Uterus (tissue), 4 donors: ENCODE data around the gene BIN2. TPM values are rescaled to one million over a fixed set of nuclear protein-coding genes. Genes with fewer than 3 reads are reported as not detected.

Experiments used
- DNase-seq, 2 donors: peaks; one replicate each; pipeline ENCODE4 v3.0.0-alpha.2; 2019 to 2020
- H3K27ac ChIP-seq, 2 donors: fragments of 200-600 bp; sonication (generic); 1 replicate in 1 of 2; 2 replicates in 1 of 2; pipeline ENCODE4 v1.5.1; 2016 to 2018
- H3K27me3 ChIP-seq, 2 donors: fragments of 200-600 bp; sonication (generic); one replicate each; pipeline ENCODE4 v1.5.1; 2018 to 2019; ENCODE audit warnings: control low read depth in 1 of 2
- H3K36me3 ChIP-seq, 2 donors: fragments of 200-600 bp; sonication (generic); one replicate each; pipeline ENCODE4 v1.5.1; 2019; ENCODE audit warnings: control low read depth in 1 of 2
- H3K4me1 ChIP-seq, 2 donors: fragments of 200-600 bp; sonication (generic); one replicate each; pipeline ENCODE4 v1.5.1; 2018 to 2019; ENCODE audit warnings: control low read depth in 1 of 2
- H3K4me3 ChIP-seq, 2 donors: fragments of 200-600 bp; sonication (generic); 1 replicate in 1 of 2; 2 replicates in 1 of 2; pipeline ENCODE4 v1.5.1; 2018 to 2019; ENCODE audit warnings: mild to moderate bottlenecking in 1 of 2
- H3K9me3 ChIP-seq, 2 donors: fragments of 200-600 bp; sonication (generic); one replicate each; pipeline ENCODE4 v1.5.1; 2019; ENCODE audit warnings: control low read depth in 1 of 2
- POLR2A ChIP-seq, 2 donors: fragments of 450-650 bp; IDR thresholded peaks; one replicate each; pipeline ENCODE4 v1.6.1; 2016; ENCODE audit warnings: antibody characterized with exemption in 2 of 2, mild to moderate bottlenecking in 1 of 2, moderate library complexity in 1 of 2
- intact Hi-C: fragments of 100-400 bp; cut with DNase I; formaldehyde crosslinking; loops from one replicate; pipeline ENCODE4 v1.15.1; 2023; ENCODE audit warnings: low total_unique reads
- total RNA-seq, 4 donors: library from RNA; depleted of rRNA in 3 of 4; stranded (reverse); fragments of >200 nt in 3 of 4; gene quantifications; one replicate each; pipeline versions ENCODE4 v1.1.0 to v1.2.4, GENCODE V29; 2014 to 2023
- TF ChIP-seq, protein P1 (sequence below), 4 experiments: fragments of 200-600 bp in 2 of 4; fragments of 450-650 bp in 2 of 4; sonication (generic) in 2 of 4; IDR thresholded peaks; one replicate each; pipeline ENCODE4 v1.5.1; 2016 to 2019; ENCODE audit warnings: antibody characterized with exemption in 4 of 4, mild to moderate bottlenecking in 2 of 4, moderate library complexity in 1 of 4
- donor health status: DM: yes; HTN: yes; CAD: no.

The BIN2 gene
- total RNA-seq, 4 donors from 2014 or later: 0.29 to 5.0 (median 2.3) TPM

DNA sequence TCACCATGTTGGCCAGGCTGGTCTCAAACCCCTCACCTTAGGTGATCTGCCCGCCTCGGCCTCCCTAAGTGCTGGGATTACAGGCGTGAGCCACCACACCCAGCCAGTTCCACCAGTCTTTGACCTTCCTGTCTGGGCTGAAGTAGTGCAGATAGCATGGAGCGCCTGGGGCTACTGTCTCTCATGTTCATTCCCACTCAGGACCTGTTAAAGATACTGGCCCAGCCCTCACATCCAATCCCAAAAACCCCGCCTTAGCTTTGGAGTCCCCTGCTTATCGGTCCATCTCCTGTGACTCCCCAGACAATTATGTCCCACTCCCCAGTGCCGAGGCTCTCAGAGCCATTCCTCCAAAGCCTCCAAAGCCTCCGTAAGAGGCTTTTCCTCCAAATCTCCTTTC lies 34.5 kb upstream of the BIN2 start:
- H3K9me3 ChIP-seq: no peaks in the 10 kb centered on the region
- H3K36me3 ChIP-seq: no peaks in the 10 kb centered on the region
- intact Hi-C loops: no loop called here
- no peak overlapping the region for H3K27ac ChIP-seq
- TF ChIP-seq POLR2A (IDR thresholded peaks at IDR 0.05): no peak
- TF ChIP-seq, protein P1, sequence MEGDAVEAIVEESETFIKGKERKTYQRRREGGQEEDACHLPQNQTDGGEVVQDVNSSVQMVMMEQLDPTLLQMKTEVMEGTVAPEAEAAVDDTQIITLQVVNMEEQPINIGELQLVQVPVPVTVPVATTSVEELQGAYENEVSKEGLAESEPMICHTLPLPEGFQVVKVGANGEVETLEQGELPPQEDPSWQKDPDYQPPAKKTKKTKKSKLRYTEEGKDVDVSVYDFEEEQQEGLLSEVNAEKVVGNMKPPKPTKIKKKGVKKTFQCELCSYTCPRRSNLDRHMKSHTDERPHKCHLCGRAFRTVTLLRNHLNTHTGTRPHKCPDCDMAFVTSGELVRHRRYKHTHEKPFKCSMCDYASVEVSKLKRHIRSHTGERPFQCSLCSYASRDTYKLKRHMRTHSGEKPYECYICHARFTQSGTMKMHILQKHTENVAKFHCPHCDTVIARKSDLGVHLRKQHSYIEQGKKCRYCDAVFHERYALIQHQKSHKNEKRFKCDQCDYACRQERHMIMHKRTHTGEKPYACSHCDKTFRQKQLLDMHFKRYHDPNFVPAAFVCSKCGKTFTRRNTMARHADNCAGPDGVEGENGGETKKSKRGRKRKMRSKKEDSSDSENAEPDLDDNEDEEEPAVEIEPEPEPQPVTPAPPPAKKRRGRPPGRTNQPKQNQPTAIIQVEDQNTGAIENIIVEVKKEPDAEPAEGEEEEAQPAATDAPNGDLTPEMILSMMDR (IDR thresholded peaks at IDR 0.05): no peak
- no peaks in the 10 kb centered on the region for H3K4me1 ChIP-seq
- DNase-seq: no peak
- no peak overlapping the region for H3K4me3 ChIP-seq
- H3K27me3 ChIP-seq: no peaks in the 10 kb centered on the region

DNA sequence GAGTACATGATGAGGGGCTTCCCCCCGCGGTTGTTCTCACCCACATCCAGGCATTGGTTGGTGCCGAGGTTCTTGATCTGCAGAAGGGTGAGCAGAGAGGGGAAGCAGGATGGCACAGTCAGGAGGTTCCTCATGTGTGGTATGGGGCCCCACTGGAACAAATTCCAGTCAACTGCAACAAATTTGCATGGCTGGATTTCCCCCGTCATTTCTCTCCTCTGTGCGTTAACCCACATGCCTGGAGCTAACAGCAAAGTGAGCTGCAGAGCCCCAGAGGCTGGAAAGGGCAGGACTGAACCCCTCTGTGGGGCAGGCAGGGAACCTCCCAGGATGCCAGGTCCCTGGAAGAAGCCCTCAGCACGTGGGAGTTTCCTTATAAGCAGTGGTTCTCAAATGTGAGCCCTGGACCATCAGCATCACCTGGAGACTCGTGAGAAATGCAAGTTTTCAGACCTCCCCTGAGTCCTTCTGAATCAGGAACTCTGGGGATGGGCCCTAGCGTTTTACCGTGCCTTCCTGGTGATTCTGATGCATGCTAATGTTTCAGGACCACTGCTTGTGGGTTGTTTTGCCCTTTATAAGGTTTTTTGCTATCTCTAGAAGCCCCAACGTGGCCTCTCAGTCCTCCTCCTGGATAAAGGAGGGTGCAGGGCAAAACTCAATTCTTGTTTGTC lies 33.5 kb upstream of the BIN2 start:
- Histone ChIP-seq H3K36me3 (no peaks in the 10 kb centered on the region), H3K4me3 (no peak overlapping the region), H3K27ac (no peak overlapping the region), H3K27me3 (no peaks in the 10 kb centered on the region), H3K4me1 (no peaks in the 10 kb centered on the region), H3K9me3 (no peaks in the 10 kb centered on the region)
- TF ChIP-seq POLR2A (IDR thresholded peaks at IDR 0.05): no peak
- TF ChIP-seq, protein P1 (IDR thresholded peaks at IDR 0.05): no peak
- no peak for DNase-seq
- intact Hi-C loops: no loop called here

DNA sequence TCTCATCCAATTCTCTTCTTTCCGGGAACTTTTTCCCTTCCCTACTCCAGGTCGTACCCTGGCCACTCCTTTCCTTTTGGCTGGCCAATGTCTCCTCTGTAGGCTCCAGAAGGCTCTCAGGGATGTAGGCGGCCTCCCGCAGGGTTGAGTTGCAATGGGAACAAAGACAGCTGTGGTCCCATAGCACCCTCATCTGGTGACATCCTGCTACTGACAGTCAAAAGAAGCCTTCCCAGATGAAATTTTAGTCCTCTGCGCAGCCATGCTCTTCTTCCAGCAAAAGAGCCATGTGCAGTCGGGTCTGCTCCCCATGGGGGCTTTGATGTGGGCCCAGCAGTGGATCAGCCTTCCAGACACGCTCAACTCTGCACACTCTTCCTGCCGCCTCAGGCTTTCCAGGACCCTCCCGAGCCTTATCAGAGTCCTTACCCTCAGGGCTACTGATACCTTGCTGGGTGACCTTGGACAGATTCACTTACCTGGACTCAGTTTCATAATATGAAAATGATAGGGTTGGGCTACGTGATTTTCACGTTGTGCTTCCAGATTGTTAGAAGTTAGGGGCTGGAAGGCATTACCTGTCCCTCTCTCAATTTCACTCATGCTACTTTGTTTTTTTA lies 28.0 kb upstream of the BIN2 start:
- no peaks in the 10 kb centered on the region for H3K36me3 ChIP-seq
- no peaks in the 10 kb centered on the region for H3K4me1 ChIP-seq
- intact Hi-C loops: no loop called here
- TF ChIP-seq, protein P1 (IDR thresholded peaks at IDR 0.05): peak in 2 of 4 experiments; percentile 13 to 18
- no peak for TF ChIP-seq POLR2A (IDR thresholded peaks at IDR 0.05)
- H3K27me3 ChIP-seq: no peaks in the 10 kb centered on the region
- no peak overlapping the region for H3K4me3 ChIP-seq
- no peak overlapping the region for H3K27ac ChIP-seq
- H3K9me3 ChIP-seq: no peaks in the 10 kb centered on the region
- no peak for DNase-seq

DNA sequence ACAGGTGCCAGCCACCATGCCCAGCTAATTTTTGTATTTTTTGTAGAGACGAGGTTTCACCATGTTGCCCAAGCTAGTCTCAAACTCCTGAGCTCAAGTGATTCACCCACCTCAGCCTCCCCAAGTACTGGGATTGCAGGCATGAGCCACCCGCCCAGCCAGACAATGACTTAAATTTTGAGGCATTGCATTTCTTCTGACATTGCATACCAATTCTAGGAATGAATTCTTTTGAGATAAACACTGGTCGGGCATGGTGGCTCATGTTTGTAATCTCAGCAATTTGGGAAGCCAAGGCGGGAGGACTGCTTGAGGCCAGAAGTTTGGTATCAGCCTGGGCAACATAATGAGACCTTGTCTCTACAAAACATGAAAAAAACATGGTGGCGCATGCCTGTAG lies 25.1 kb upstream of the BIN2 start:
- no peaks in the 10 kb centered on the region for H3K9me3 ChIP-seq
- no peak overlapping the region for H3K27ac ChIP-seq
- H3K27me3 ChIP-seq: no peaks in the 10 kb centered on the region
- no peak overlapping the region for H3K4me3 ChIP-seq
- intact Hi-C loops: no loop called here
- DNase-seq: no peak
- TF ChIP-seq POLR2A (IDR thresholded peaks at IDR 0.05): no peak
- TF ChIP-seq, protein P1 (IDR thresholded peaks at IDR 0.05): no peak
- no peaks in the 10 kb centered on the region for H3K36me3 ChIP-seq
- no peaks in the 10 kb centered on the region for H3K4me1 ChIP-seq

DNA sequence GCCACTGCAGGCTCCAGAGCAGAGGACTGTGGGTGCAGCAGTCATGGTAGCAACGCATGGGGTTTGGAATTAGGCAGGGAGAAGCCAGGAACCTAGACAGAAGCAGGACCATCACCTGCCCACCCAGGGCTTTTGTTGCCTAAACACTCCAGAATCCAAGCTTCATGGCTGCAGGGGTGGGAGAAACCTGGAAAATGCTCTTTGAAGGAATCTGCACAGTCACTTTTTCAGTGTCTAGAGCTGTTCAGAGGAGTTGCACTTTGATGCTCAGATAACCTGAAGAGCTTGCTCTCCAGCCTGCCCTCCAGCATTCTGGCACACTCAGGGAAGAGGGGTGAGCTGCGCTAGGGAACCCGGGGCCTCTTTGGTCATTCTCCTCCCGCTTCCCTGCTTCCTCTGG lies 24.1 kb upstream of the BIN2 start:
- no peaks in the 10 kb centered on the region for H3K27me3 ChIP-seq
- H3K9me3 ChIP-seq: no peaks in the 10 kb centered on the region
- H3K4me3 ChIP-seq: no peak overlapping the region
- no peak overlapping the region for H3K27ac ChIP-seq
- intact Hi-C loops: no loop called here
- no peak for DNase-seq
- H3K36me3 ChIP-seq: no peaks in the 10 kb centered on the region
- no peaks in the 10 kb centered on the region for H3K4me1 ChIP-seq
- no peak for TF ChIP-seq POLR2A (IDR thresholded peaks at IDR 0.05)
- TF ChIP-seq, protein P1 (IDR thresholded peaks at IDR 0.05): no peak
